Keratinocyte (primary cell): ENCODE measurements around the gene NOP16.

Experiments used
- EZH2 ChIP-seq: IDR thresholded peaks from one replicate; pipeline ENCODE4 v1.6.1; 2012; ENCODE audit warnings: inconsistent platforms, mild to moderate bottlenecking, low read length, moderate library complexity
- TF ChIP-seq, protein P1 (sequence below), 3 experiments: IDR thresholded peaks in 1 of 3; conservative IDR thresholded peaks in 1 of 3; optimal IDR thresholded peaks in 1 of 3; 2 replicates in 2 of 3; 3 replicates in 1 of 3; pipeline versions ENCODE3 to v1.5.1; 2011; ENCODE audit warnings: low read length in 3 of 3, mild to moderate bottlenecking in 3 of 3, moderate library complexity in 2 of 3, control low read depth in 1 of 3, inconsistent platforms in 1 of 3; ENCODE audit not compliant: insufficient read depth in 2 of 3; ENCODE audit errors: extremely low read depth in 1 of 3

DNA sequence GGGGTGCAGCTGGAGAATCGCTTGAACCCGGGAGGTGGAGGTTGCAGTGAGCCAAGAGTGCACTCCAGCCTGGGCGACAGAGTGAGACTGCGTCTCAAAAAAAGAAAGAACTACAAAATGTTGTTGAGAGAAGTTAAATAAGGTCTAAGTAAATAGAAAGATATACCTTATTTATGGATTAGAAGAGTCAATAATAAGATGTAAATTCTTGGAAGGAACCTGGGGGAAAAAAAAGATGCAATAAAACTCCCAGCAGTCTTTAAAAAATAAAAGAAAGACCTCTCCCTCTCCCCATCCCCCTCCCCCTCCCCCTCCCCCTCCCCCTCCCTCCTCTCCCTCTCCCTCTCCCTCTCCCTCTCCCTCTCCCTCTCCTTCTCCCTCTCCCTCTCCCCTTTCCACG is 44.3 kb upstream of the NOP16 start:
- TF ChIP-seq, protein P1, sequence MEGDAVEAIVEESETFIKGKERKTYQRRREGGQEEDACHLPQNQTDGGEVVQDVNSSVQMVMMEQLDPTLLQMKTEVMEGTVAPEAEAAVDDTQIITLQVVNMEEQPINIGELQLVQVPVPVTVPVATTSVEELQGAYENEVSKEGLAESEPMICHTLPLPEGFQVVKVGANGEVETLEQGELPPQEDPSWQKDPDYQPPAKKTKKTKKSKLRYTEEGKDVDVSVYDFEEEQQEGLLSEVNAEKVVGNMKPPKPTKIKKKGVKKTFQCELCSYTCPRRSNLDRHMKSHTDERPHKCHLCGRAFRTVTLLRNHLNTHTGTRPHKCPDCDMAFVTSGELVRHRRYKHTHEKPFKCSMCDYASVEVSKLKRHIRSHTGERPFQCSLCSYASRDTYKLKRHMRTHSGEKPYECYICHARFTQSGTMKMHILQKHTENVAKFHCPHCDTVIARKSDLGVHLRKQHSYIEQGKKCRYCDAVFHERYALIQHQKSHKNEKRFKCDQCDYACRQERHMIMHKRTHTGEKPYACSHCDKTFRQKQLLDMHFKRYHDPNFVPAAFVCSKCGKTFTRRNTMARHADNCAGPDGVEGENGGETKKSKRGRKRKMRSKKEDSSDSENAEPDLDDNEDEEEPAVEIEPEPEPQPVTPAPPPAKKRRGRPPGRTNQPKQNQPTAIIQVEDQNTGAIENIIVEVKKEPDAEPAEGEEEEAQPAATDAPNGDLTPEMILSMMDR (optimal IDR thresholded peaks at IDR 0.05 in 1 of 3, IDR thresholded peaks at IDR 0.05 in 1 of 3, conservative IDR thresholded peaks at IDR 0.05 in 1 of 3; ENCODE audit: extremely low read depth in 1 of 3, insufficient read depth in 2 of 3, low read length in 3 of 3): no peak
- no peak for TF ChIP-seq EZH2
